Fibroblast of the aortic adventitia (primary cell): ENCODE results near the gene PTPRG. TPM values are rescaled to one million over a fixed set of nuclear protein-coding genes. Genes with fewer than 3 reads are reported as not detected.
A peak's percentile ranks its signal among the peaks of the same experiment; 100 is the strongest.

Source experiments
- DNase-seq: peaks from one replicate; pipeline ENCODE4 v3.0.0-alpha.2; 2010; ENCODE audit warnings: low read depth
- H3K4me3 ChIP-seq: 2 replicates; pipeline ENCODE4 v1.5.1; 2011; ENCODE audit warnings: low read depth, mild to moderate bottlenecking, control low read depth, low read length, moderate library complexity
- CTCF ChIP-seq: IDR thresholded peaks from 2 replicates; pipeline ENCODE4 v1.5.1; 2011; ENCODE audit warnings: mild to moderate bottlenecking, low read length, control low read depth, inconsistent platforms; ENCODE audit not compliant: insufficient read depth
- total RNA-seq: library from RNA; depleted of rRNA; stranded (reverse); fragments of >200 nt; gene quantifications from 2 replicates; pipeline ENCODE4 v1.2.3, GENCODE V29; 2012; ENCODE audit warnings: low replicate concordance

The PTPRG gene
- total RNA-seq, 1 donor = 52.0 TPM

GRCh38 chr3:61650719-61651410 lies 89.5 kb downstream of the PTPRG start:
- TF ChIP-seq CTCF = no peak
- DNase-seq = no peak
- no peak overlapping the region for H3K4me3 ChIP-seq

GRCh38 chr3:61657689-61658088 lies 96.3 kb downstream of the PTPRG start:
- TF ChIP-seq CTCF = no peak
- DNase-seq = no peak

GRCh38 chr3:61662861-61663260 lies 101.5 kb downstream of the PTPRG start:
- H3K4me3 ChIP-seq = no peak overlapping the region
- no peak for TF ChIP-seq CTCF
- no peak for DNase-seq

More at GRCh38 chr3:61657689-61658088, 96.3 kb downstream of the PTPRG start:
- H3K4me3 ChIP-seq = no peak overlapping the region

GRCh38 chr3:61663356-61664104 lies 102.2 kb downstream of the PTPRG start:
- TF ChIP-seq CTCF = no peak
- H3K4me3 ChIP-seq = peak overlapping the region; percentile 57
- no peak for DNase-seq

- no peak for TF ChIP-seq CTCF
- peak; percentile 99 for DNase-seq
- H3K4me3 ChIP-seq = peak overlapping the region; percentile 57
Measured at GRCh38 chr3:61664105-61664482, 102.7 kb downstream of the PTPRG start.

- H3K4me3 ChIP-seq = no peak overlapping the region
- TF ChIP-seq CTCF = no peak
- DNase-seq = no peak
Measured at GRCh38 chr3:61665121-61665520, 103.8 kb downstream of the PTPRG start.
